SH-SY5Y (cell line): Measurements from ENCODE around the gene TGIF2.

ENCODE experiments used
- GATA2 ChIP-seq: IDR thresholded peaks from 2 replicates; pipeline ENCODE4 v1.6.1; 2011; ENCODE audit warnings: mild to moderate bottlenecking, low read depth, low read length
- GATA3 ChIP-seq: IDR thresholded peaks from 2 replicates; pipeline ENCODE4 v1.6.1; 2011; ENCODE audit warnings: low read depth, mild to moderate bottlenecking, low read length, moderate library complexity

GRCh38 chr20:36620917-36621316 lies 47.5 kb downstream of the TGIF2 start:
- TF ChIP-seq GATA2 (no peak), GATA3 (no peak)
